ENCODE measurements around the gene RMRP. TPM values are rescaled to one million over a fixed set of nuclear protein-coding genes. Genes with fewer than 3 reads are reported as not detected.
"Not testable (repeated sequence)": the region's sequence is repeated elsewhere in the genome, so short reads cannot be mapped to it uniquely, and the experiment has no call there.

RMRP gene
- total RNA-seq, 1 experiment from 2014 or later, result 39,221 TPM

- DNase-seq (ENCODE audit: low read depth), result no peak
These were observed 14.8 kb downstream of the RMRP start for GRCh38 chr9:35643046-35643445.

GRCh38 chr9:35641478-35641877 is 16.3 kb downstream of the RMRP start:
- not testable (repeated sequence) for DNase-seq (ENCODE audit: low read depth)

GRCh38 chr9:35640431-35640830 is 17.4 kb downstream of the RMRP start:
- DNase-seq (ENCODE audit: low read depth), result not testable (repeated sequence)

- no peak for DNase-seq (ENCODE audit: low read depth)
These were observed 18.2 kb downstream of the RMRP start for GRCh38 chr9:35639631-35640030.

- not testable (repeated sequence) for DNase-seq (ENCODE audit: low read depth)
These were observed 18.6 kb downstream of the RMRP start for GRCh38 chr9:35639225-35639624.

- DNase-seq (ENCODE audit: low read depth), result not testable (repeated sequence)
These were observed 19.1 kb downstream of the RMRP start for GRCh38 chr9:35638751-35639150.

- not testable (repeated sequence) for DNase-seq (ENCODE audit: low read depth)
These were observed 20.3 kb downstream of the RMRP start for GRCh38 chr9:35637427-35637955.

- DNase-seq (ENCODE audit: low read depth), result not testable (repeated sequence)
These were observed 21.0 kb downstream of the RMRP start for GRCh38 chr9:35636877-35637246.

GRCh38 chr9:35636135-35636876 is 21.5 kb downstream of the RMRP start:
- no peak for DNase-seq (ENCODE audit: low read depth)

- DNase-seq (ENCODE audit: low read depth), result no peak
These were observed 22.1 kb downstream of the RMRP start for GRCh38 chr9:35635730-35636129.

- DNase-seq (ENCODE audit: low read depth), result no peak
These were observed 28.2 kb downstream of the RMRP start for GRCh38 chr9:35629597-35629996.

- no peak for DNase-seq (ENCODE audit: low read depth)
These were observed 29.3 kb downstream of the RMRP start for GRCh38 chr9:35628389-35628991.

- DNase-seq (ENCODE audit: low read depth), result no peak
These were observed 30.2 kb downstream of the RMRP start for GRCh38 chr9:35627575-35627974.

- DNase-seq (ENCODE audit: low read depth), result no peak
These were observed 38.0 kb downstream of the RMRP start for GRCh38 chr9:35619800-35620158.

GRCh38 chr9:35618854-35619799 is 38.7 kb downstream of the RMRP start:
- no peak for DNase-seq (ENCODE audit: low read depth)

GRCh38 chr9:35618325-35618727 is 39.5 kb downstream of the RMRP start, which contains the start of gene CD72:
TSS of gene CD72 (minus strand) at chr9:35618413. CDS start at chr9:35618303, 110 bp downstream.
- no peak for DNase-seq (ENCODE audit: low read depth)

GRCh38 chr9:35617548-35617947 is 40.3 kb downstream of the RMRP start:
- DNase-seq (ENCODE audit: low read depth), result no peak

GRCh38 chr9:35616681-35617459 is 40.9 kb downstream of the RMRP start:
- peak; percentile 44 for DNase-seq (ENCODE audit: low read depth)

GRCh38 chr9:35615981-35616680 is 41.7 kb downstream of the RMRP start:
- DNase-seq (ENCODE audit: low read depth), result no peak

- no peak for DNase-seq (ENCODE audit: low read depth)
These were observed 45.0 kb downstream of the RMRP start for GRCh38 chr9:35612843-35613242.

GRCh38 chr9:35612066-35612465 is 45.8 kb downstream of the RMRP start:
- not testable (repeated sequence) for DNase-seq (ENCODE audit: low read depth)
